ENCODE data around the gene COG5.

COG5 gene

GRCh38 chr7:107469929-107470328, 93.8 kb downstream of the COG5 start, which contains the start of gene GPR22:
Gene GPR22 (plus strand): TSS chr7:107470057. CDS start chr7:107474061, 4,004 bp downstream.
- Histone ChIP-seq H3K9ac (ENCODE audit: low read depth in 1 of 2, low read length in 2 of 2) (no peak within 1 kb of the TSS), H3K4me3 (ENCODE audit: low read depth in 1 of 2, low read length in 2 of 2) (no peak within 1 kb of the TSS), H3K9me3 (ENCODE audit: control insufficient read depth in 1 of 2, low read length in 2 of 2) (no peaks in the 10 kb centered on the region), H3K27me3 (ENCODE audit: control insufficient read depth in 1 of 2, insufficient read depth in 2 of 2, low read length in 2 of 2) (no peaks in the 10 kb centered on the region), H3K27ac (ENCODE audit: low read depth, low read length) (no peak within 1 kb of the TSS), H3K36me3 (ENCODE audit: control insufficient read depth in 1 of 2, insufficient read depth in 2 of 2, low read length in 2 of 2) (no peaks in the 10 kb centered on the region), H3K4me1 (ENCODE audit: control insufficient read depth in 1 of 2, insufficient read depth in 2 of 2, low read length in 2 of 2) (no peaks in the 10 kb centered on the region)

- Histone ChIP-seq H3K4me1 (ENCODE audit: control insufficient read depth in 1 of 2, insufficient read depth in 2 of 2, low read length in 2 of 2) (no peaks in the 10 kb centered on the region), H3K27ac (ENCODE audit: low read depth, low read length) (no peak overlapping the region), H3K36me3 (ENCODE audit: control insufficient read depth in 1 of 2, insufficient read depth in 2 of 2, low read length in 2 of 2) (no peaks in the 10 kb centered on the region), H3K27me3 (ENCODE audit: control insufficient read depth in 1 of 2, insufficient read depth in 2 of 2, low read length in 2 of 2) (no peaks in the 10 kb centered on the region), H3K9ac (ENCODE audit: low read depth in 1 of 2, low read length in 2 of 2) (no peak overlapping the region), H3K4me3 (ENCODE audit: low read depth in 1 of 2, low read length in 2 of 2) (no peak overlapping the region), H3K9me3 (ENCODE audit: control insufficient read depth in 1 of 2, low read length in 2 of 2) (no peaks in the 10 kb centered on the region)
These were observed 94.9 kb downstream of the COG5 start for GRCh38 chr7:107468824-107469223.

- no peak overlapping the region for H3K27ac ChIP-seq (ENCODE audit: low read depth, low read length)
- no peak overlapping the region for H3K9ac ChIP-seq (ENCODE audit: low read depth in 1 of 2, low read length in 2 of 2)
- H3K36me3 ChIP-seq (ENCODE audit: control insufficient read depth in 1 of 2, insufficient read depth in 2 of 2, low read length in 2 of 2) = no peaks in the 10 kb centered on the region
- H3K4me1 ChIP-seq (ENCODE audit: control insufficient read depth in 1 of 2, insufficient read depth in 2 of 2, low read length in 2 of 2) = no peaks in the 10 kb centered on the region
- no peak overlapping the region for H3K4me3 ChIP-seq (ENCODE audit: low read depth in 1 of 2, low read length in 2 of 2)
- no peaks in the 10 kb centered on the region for H3K9me3 ChIP-seq (ENCODE audit: control insufficient read depth in 1 of 2, low read length in 2 of 2)
- no peaks in the 10 kb centered on the region for H3K27me3 ChIP-seq (ENCODE audit: control insufficient read depth in 1 of 2, insufficient read depth in 2 of 2, low read length in 2 of 2)
These were observed 95.7 kb downstream of the COG5 start for GRCh38 chr7:107467972-107468371.

DNA sequence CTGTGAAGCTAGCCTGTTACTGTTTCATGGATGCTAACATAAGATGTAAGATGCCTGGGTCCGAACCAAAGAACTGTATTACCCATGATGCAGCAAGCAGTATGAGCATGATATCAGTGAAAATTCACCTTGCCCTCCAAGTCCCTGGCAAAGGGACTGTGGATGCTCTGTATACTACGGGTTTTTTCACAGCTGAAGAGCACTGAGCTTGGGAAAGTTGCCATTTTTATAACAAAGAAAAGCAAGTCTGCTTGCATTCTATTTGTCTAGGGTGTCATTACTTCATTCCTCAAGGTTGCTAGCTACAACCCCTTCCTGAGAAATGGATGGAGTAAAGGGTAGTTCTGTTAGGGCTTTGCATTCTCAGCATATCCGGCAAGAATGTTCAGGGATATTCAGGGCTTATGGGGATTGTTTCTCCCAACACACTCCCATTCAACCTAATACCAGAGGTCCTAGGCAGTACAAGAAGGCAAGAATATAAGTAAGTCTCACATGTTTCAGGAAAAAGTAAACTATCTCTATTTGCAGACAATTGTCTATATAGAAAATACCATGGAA, 99.0 kb downstream of the COG5 start:
- no peak overlapping the region for H3K9ac ChIP-seq (ENCODE audit: low read depth in 1 of 2, low read length in 2 of 2)
- no peaks in the 10 kb centered on the region for H3K9me3 ChIP-seq (ENCODE audit: control insufficient read depth in 1 of 2, low read length in 2 of 2)
- H3K27ac ChIP-seq (ENCODE audit: low read depth, low read length) = no peak overlapping the region
- H3K27me3 ChIP-seq (ENCODE audit: control insufficient read depth in 1 of 2, insufficient read depth in 2 of 2, low read length in 2 of 2) = no peaks in the 10 kb centered on the region
- no peaks in the 10 kb centered on the region for H3K4me1 ChIP-seq (ENCODE audit: control insufficient read depth in 1 of 2, insufficient read depth in 2 of 2, low read length in 2 of 2)
- H3K4me3 ChIP-seq (ENCODE audit: low read depth in 1 of 2, low read length in 2 of 2) = no peak overlapping the region
- H3K36me3 ChIP-seq (ENCODE audit: control insufficient read depth in 1 of 2, insufficient read depth in 2 of 2, low read length in 2 of 2) = no peaks in the 10 kb centered on the region

DNA sequence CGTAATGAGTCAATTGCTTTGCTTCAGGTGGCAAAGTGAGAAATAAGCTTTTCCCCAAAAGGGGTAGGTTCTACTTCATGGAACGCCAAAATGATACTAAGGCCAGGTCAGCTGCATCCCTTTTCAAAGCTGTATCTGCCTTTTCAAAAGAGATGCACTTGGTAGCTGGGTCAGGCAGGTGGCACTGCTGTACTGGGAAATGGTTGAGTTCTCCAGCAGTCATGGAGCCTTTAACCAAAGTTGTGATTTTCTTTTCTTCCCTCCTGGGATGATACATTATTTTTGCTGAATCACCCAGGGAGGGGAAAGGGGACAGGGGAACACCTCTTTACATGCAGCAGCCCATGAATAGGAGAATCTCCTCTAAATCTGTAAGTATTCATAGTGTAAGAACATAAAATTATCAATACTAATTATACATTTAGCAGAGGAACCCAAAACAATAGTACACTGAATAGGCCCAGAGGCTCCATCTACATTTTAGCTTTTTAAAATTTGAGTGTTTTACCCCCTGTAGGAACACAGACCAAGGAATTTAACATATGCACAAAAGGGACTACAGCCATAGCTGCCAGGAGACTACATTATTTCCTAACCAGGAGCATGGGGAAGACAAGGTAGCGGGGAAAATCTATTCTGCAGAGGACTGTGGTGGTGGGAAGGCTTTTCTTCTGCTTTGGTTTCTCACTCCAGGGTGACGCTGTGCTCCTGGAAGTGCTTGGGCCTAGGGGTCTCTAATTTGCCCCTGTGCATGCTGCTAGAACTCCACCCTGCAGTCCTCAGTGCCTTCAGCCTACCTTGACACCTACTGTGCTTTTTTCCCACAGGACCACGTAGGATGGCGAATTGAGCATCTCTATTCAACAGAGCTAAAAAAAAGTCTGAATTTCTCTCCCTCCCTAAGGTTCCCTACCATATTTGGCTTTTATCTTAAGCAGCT, 100.3 kb downstream of the COG5 start:
- H3K27ac ChIP-seq (ENCODE audit: low read depth, low read length) = no peak overlapping the region
- H3K9me3 ChIP-seq (ENCODE audit: control insufficient read depth in 1 of 2, low read length in 2 of 2) = no peaks in the 10 kb centered on the region
- H3K9ac ChIP-seq (ENCODE audit: low read depth in 1 of 2, low read length in 2 of 2) = no peak overlapping the region
- no peaks in the 10 kb centered on the region for H3K27me3 ChIP-seq (ENCODE audit: control insufficient read depth in 1 of 2, insufficient read depth in 2 of 2, low read length in 2 of 2)
- no peaks in the 10 kb centered on the region for H3K4me1 ChIP-seq (ENCODE audit: control insufficient read depth in 1 of 2, insufficient read depth in 2 of 2, low read length in 2 of 2)
- H3K4me3 ChIP-seq (ENCODE audit: low read depth in 1 of 2, low read length in 2 of 2) = no peak overlapping the region
- H3K36me3 ChIP-seq (ENCODE audit: control insufficient read depth in 1 of 2, insufficient read depth in 2 of 2, low read length in 2 of 2) = no peaks in the 10 kb centered on the region

DNA sequence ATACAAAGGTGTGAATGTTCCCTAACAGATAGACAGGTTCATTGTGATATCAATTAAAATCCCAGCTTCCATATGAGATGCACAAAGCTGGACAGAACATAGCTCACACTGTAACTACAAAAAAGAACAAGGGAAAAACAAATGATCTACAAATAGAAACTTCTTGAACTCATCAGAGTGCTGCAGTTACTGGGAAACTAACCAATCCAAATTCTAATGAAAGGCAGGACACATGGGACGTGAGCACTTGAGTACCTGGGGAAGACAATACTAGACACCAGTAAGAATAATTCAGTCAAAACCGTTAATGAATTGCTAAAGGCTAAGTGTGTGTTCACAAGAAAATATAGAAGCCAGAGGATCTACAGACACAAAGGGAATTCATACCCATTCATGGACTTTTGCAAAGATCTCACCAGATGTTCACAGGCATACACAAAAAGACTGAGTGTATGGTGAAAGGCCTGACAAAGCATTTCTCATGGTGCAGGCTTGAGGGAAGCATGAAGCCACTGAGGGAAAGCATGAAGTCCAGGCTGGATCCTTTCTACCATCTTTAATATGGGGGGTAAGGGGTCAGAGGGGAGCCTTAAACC, 101.7 kb downstream of the COG5 start:
- Histone ChIP-seq H3K27ac (ENCODE audit: low read depth, low read length) (no peak overlapping the region), H3K9me3 (ENCODE audit: control insufficient read depth in 1 of 2, low read length in 2 of 2) (no peaks in the 10 kb centered on the region)

DNA sequence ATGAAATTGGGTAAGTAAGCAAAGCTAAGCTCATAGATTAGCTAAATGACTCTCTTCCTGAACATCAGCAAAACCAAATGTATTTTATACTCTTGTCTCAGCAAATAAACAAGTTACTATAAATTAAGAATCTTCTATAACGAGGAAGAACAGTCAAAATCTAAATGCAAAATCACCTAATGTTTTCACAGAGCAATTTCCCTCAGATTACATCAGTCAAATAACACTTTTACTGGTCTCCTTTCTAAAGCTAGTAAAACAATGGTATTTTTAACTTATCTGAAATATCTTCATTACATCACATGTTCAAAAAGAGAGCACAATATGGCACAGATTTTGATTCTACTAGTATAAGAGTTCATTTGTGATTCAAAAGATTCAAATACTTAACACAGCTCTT, 110.3 kb downstream of the COG5 start:
- Histone ChIP-seq H3K27me3 (ENCODE audit: control insufficient read depth in 1 of 2, insufficient read depth in 2 of 2, low read length in 2 of 2) (no peaks in the 10 kb centered on the region), H3K27ac (ENCODE audit: low read depth, low read length) (no peak overlapping the region), H3K36me3 (ENCODE audit: control insufficient read depth in 1 of 2, insufficient read depth in 2 of 2, low read length in 2 of 2) (no peaks in the 10 kb centered on the region), H3K9me3 (ENCODE audit: control insufficient read depth in 1 of 2, low read length in 2 of 2) (no peaks in the 10 kb centered on the region), H3K4me3 (ENCODE audit: low read depth in 1 of 2, low read length in 2 of 2) (no peak overlapping the region), H3K9ac (ENCODE audit: low read depth in 1 of 2, low read length in 2 of 2) (no peak overlapping the region), H3K4me1 (ENCODE audit: control insufficient read depth in 1 of 2, insufficient read depth in 2 of 2, low read length in 2 of 2) (no peaks in the 10 kb centered on the region)

More for the DNA sequence above, 101.7 kb downstream of the COG5 start:
- Histone ChIP-seq H3K27me3 (ENCODE audit: control insufficient read depth in 1 of 2, insufficient read depth in 2 of 2, low read length in 2 of 2) (no peaks in the 10 kb centered on the region), H3K4me3 (ENCODE audit: low read depth in 1 of 2, low read length in 2 of 2) (no peak overlapping the region), H3K4me1 (ENCODE audit: control insufficient read depth in 1 of 2, insufficient read depth in 2 of 2, low read length in 2 of 2) (no peaks in the 10 kb centered on the region), H3K36me3 (ENCODE audit: control insufficient read depth in 1 of 2, insufficient read depth in 2 of 2, low read length in 2 of 2) (no peaks in the 10 kb centered on the region), H3K9ac (ENCODE audit: low read depth in 1 of 2, low read length in 2 of 2) (no peak overlapping the region)

DNA sequence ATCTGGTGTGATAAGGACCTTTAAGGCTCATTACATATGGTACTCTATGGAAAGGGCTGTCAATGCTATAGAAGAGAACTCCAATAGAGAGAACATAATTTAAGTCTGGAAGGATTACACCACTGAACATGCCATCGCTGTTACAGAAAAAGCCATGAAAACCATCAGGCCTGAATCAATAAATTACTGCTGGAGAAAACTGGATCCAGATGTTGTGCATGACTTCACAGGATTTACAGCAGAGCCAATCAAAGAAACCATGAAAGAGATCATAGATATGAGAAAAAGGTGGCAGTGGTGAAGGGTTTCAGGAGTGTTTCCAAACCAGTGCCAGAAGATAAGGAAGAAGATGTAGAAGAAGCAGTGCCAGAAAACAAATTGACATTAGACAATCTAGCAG, 112.8 kb downstream of the COG5 start:
- H3K4me3 ChIP-seq (ENCODE audit: low read depth in 1 of 2, low read length in 2 of 2) = no peak overlapping the region
- no peak overlapping the region for H3K27ac ChIP-seq (ENCODE audit: low read depth, low read length)
- H3K9me3 ChIP-seq (ENCODE audit: control insufficient read depth in 1 of 2, low read length in 2 of 2) = no peaks in the 10 kb centered on the region
- H3K27me3 ChIP-seq (ENCODE audit: control insufficient read depth in 1 of 2, insufficient read depth in 2 of 2, low read length in 2 of 2) = no peaks in the 10 kb centered on the region
- no peak overlapping the region for H3K9ac ChIP-seq (ENCODE audit: low read depth in 1 of 2, low read length in 2 of 2)
- no peaks in the 10 kb centered on the region for H3K36me3 ChIP-seq (ENCODE audit: control insufficient read depth in 1 of 2, insufficient read depth in 2 of 2, low read length in 2 of 2)
- H3K4me1 ChIP-seq (ENCODE audit: control insufficient read depth in 1 of 2, insufficient read depth in 2 of 2, low read length in 2 of 2) = no peaks in the 10 kb centered on the region

DNA sequence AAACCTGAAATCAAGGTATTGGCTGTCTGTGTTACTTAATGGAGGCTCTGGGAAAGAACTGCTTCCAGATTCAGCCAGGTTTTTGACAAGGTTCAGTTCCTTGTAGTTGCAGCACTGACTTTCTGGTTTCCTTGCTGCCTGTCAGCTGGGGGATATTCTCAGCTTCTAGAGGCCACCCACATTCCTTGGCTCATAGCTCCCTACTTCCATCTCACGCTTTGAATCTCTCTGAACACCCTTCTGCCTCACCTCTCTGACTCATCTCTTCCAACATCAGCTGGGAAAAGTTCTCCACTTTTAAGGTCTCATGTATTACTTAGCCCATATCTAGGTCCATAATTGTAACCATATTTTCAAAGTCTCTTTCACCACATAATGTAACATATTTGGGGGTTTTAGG, 116.7 kb downstream of the COG5 start:
- no peak overlapping the region for H3K27ac ChIP-seq (ENCODE audit: low read depth, low read length)
- H3K27me3 ChIP-seq (ENCODE audit: control insufficient read depth in 1 of 2, insufficient read depth in 2 of 2, low read length in 2 of 2) = no peaks in the 10 kb centered on the region
- peaks cover 0 to 3% of the 10 kb centered on the region in 2 donors for H3K36me3 ChIP-seq (ENCODE audit: control insufficient read depth in 1 of 2, insufficient read depth in 2 of 2, low read length in 2 of 2)
- no peaks in the 10 kb centered on the region for H3K9me3 ChIP-seq (ENCODE audit: control insufficient read depth in 1 of 2, low read length in 2 of 2)
- no peak overlapping the region for H3K4me3 ChIP-seq (ENCODE audit: low read depth in 1 of 2, low read length in 2 of 2)
- H3K9ac ChIP-seq (ENCODE audit: low read depth in 1 of 2, low read length in 2 of 2) = no peak overlapping the region
- H3K4me1 ChIP-seq (ENCODE audit: control insufficient read depth in 1 of 2, insufficient read depth in 2 of 2, low read length in 2 of 2) = no peaks in the 10 kb centered on the region

GRCh38 chr7:107446531-107446930, 117.2 kb downstream of the COG5 start:
- peaks cover 0 to 5% of the 10 kb centered on the region in 2 donors for H3K36me3 ChIP-seq (ENCODE audit: control insufficient read depth in 1 of 2, insufficient read depth in 2 of 2, low read length in 2 of 2)
- no peaks in the 10 kb centered on the region for H3K4me1 ChIP-seq (ENCODE audit: control insufficient read depth in 1 of 2, insufficient read depth in 2 of 2, low read length in 2 of 2)
- H3K9me3 ChIP-seq (ENCODE audit: control insufficient read depth in 1 of 2, low read length in 2 of 2) = no peaks in the 10 kb centered on the region
- H3K27me3 ChIP-seq (ENCODE audit: control insufficient read depth in 1 of 2, insufficient read depth in 2 of 2, low read length in 2 of 2) = no peaks in the 10 kb centered on the region
- no peak overlapping the region for H3K9ac ChIP-seq (ENCODE audit: low read depth in 1 of 2, low read length in 2 of 2)
- no peak overlapping the region for H3K4me3 ChIP-seq (ENCODE audit: low read depth in 1 of 2, low read length in 2 of 2)
- no peak overlapping the region for H3K27ac ChIP-seq (ENCODE audit: low read depth, low read length)

Measured in duodenal mucosa (tissue), 2 donors.